Measurements from ENCODE around the gene PNPT1.

DNA sequence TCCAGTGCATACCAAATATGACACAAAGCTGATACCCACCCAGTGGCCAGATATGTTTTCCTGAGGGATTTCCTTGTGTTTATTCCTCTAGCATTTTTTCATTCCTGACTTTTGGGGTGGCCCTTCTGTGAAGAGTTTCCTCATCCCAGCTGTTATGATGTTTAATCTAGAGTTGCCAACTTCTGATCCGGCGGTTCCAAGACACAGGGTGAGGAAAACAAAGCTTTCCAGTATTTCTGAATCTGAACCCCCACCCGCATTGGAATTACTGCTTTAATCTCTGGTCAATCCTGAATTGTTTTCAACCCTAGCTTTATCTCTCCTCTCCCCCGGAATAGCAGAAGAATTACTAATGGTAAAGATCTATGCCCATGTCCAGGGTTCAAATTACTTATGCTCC, 39.2 kb upstream of the PNPT1 start:
- TF ChIP-seq CTCF (IDR thresholded peaks at IDR 0.05) (no peak), POLR2A (IDR thresholded peaks at IDR 0.05) (no peak)

Measured in adrenal gland (tissue), 5 donors.